WTC11 (cell line): ENCODE results near the gene RASGEF1C. TPM values are rescaled to one million over a fixed set of nuclear protein-coding genes. Genes with fewer than 3 reads are reported as not detected.

Source experiments
- ATAC-seq: fragments of 200-7000 bp; cut with Tn5 transposase; 2 replicates; pipeline ENCODE4 v1.10.0; 2021; ENCODE audit warnings: mild to moderate bottlenecking, moderate library complexity
- CTCF ChIA-PET: fragments of 300-600 bp; sonication (Branson Sonifier 250); formaldehyde crosslinking; loops from one replicate; lab custom pipeline; 2021; ENCODE audit warnings: antibody characterized with exemption; lab: Charles Lee
- POLR2A ChIA-PET: fragments of 350-600 bp; sonication (Branson Sonifier 250); formaldehyde crosslinking; loops from one replicate; lab custom pipeline; 2021; ENCODE audit warnings: antibody characterized with exemption; lab: Charles Lee
- DNase-seq: peaks from one replicate; pipeline ENCODE4 v3.0.0; 2021; ENCODE audit warnings: low spot score
- H3K27ac Mint-ChIP-seq: 2 replicates; pipeline ENCODE4 v1.8.0; 2021; ENCODE audit warnings: mixed read lengths
- H3K27me3 Mint-ChIP-seq: 2 replicates; pipeline ENCODE4 v1.8.0; 2021; ENCODE audit warnings: low read depth, mild to moderate bottlenecking, moderate library complexity, mixed read lengths
- H3K36me3 Mint-ChIP-seq: 2 replicates; pipeline ENCODE4 v1.8.0; 2021; ENCODE audit warnings: mixed read lengths
- H3K4me1 Mint-ChIP-seq: 2 replicates; pipeline ENCODE4 v1.8.0; 2022; ENCODE audit warnings: mixed read lengths
- H3K4me3 Mint-ChIP-seq: 2 replicates; pipeline ENCODE4 v1.8.0; 2021; ENCODE audit warnings: mild to moderate bottlenecking, moderate library complexity, mixed read lengths
- H3K9me3 Mint-ChIP-seq: 2 replicates; pipeline ENCODE4 v1.8.0; 2021; ENCODE audit warnings: mixed read lengths
- EMX1 ChIP-seq: fragments of 250-450 bp; sonication (Bioruptor Pico); IDR thresholded peaks from 2 replicates; pipeline ENCODE4 v1.8.0; 2021; ENCODE audit warnings: mild to moderate bottlenecking
- ETV6 ChIP-seq: sonication (generic); formaldehyde crosslinking; IDR thresholded peaks from 2 replicates; pipeline ENCODE4 v1.8.1; 2022; ENCODE audit warnings: mild to moderate bottlenecking, missing genetic modification reagents
- IRF2 ChIP-seq: sonication (generic); formaldehyde crosslinking; IDR thresholded peaks from 2 replicates; pipeline ENCODE4 v1.8.0; 2022; ENCODE audit warnings: low read depth, missing genetic modification reagents, borderline replicate concordance
- MYBL2 ChIP-seq: sonication (generic); formaldehyde crosslinking; IDR thresholded peaks from 2 replicates; pipeline ENCODE4 v1.8.1; 2023; ENCODE audit warnings: mild to moderate bottlenecking, moderate library complexity, missing genetic modification reagents
- NR1H2 ChIP-seq: sonication (generic); formaldehyde crosslinking; IDR thresholded peaks from 2 replicates; pipeline ENCODE4 v1.9.0; 2021; ENCODE audit warnings: mild to moderate bottlenecking, moderate library complexity, missing genetic modification reagents
- PREB ChIP-seq: sonication (generic); formaldehyde crosslinking; IDR thresholded peaks from 2 replicates; pipeline ENCODE4 v1.8.1; 2022; ENCODE audit warnings: mild to moderate bottlenecking, missing genetic modification reagents, moderate library complexity, borderline replicate concordance
- ZNF219 ChIP-seq: sonication (generic); formaldehyde crosslinking; IDR thresholded peaks from 2 replicates; pipeline ENCODE4 v1.8.0; 2023; ENCODE audit warnings: missing genetic modification reagents, mild to moderate bottlenecking, borderline replicate concordance
- ZNF423 ChIP-seq: fragments of 250-450 bp; sonication (Bioruptor Pico); IDR thresholded peaks from 2 replicates; pipeline ENCODE4 v2.1.2; 2022; ENCODE audit warnings: mild to moderate bottlenecking, moderate library complexity
- ZNF512 ChIP-seq: sonication (generic); formaldehyde crosslinking; IDR thresholded peaks from 2 replicates; pipeline ENCODE4 v1.8.1; 2022; ENCODE audit warnings: missing genetic modification reagents, borderline replicate concordance
- total RNA-seq: library from RNA; stranded (reverse); gene quantifications from 3 replicates; pipeline ENCODE4 v1.2.3, GENCODE V29; 2021
- TF ChIP-seq, protein P1 (sequence below): fragments of 250-450 bp; sonication (Bioruptor Pico); IDR thresholded peaks from 2 replicates; pipeline ENCODE4 v1.8.0; 2021; ENCODE audit warnings: mild to moderate bottlenecking
- TF ChIP-seq, protein P2 (sequence below): sonication (generic); formaldehyde crosslinking; conservative IDR thresholded peaks from 2 replicates; pipeline ENCODE4 v1.8.1; 2023; ENCODE audit warnings: mild to moderate bottlenecking, low read depth, missing genetic modification reagents, moderate library complexity
- TF ChIP-seq, protein P3 (sequence below): sonication (generic); formaldehyde crosslinking; IDR thresholded peaks from 2 replicates; pipeline ENCODE4 v1.8.1; 2023; ENCODE audit warnings: mild to moderate bottlenecking, missing genetic modification reagents, borderline replicate concordance

The RASGEF1C gene
- total RNA-seq, 1 experiment from 2014 or later, result 0.96 TPM

GRCh38 chr5:180052211-180052818 lies 156.7 kb downstream of the RASGEF1C start:
- H3K27ac Mint-ChIP-seq, result 0 out of 2 replicates have a peak overlapping the region, but pooled peaks have one; percentile 10
- ChIA-PET POLR2A (no interaction called here), CTCF (interaction anchor here (1.1 to 1.8 kb wide), 3 partner anchors 28 to 251 kb away, joined by 3 to 10 read pairs (median 4); no protein-coding TSS in a partner anchor)
- TF ChIP-seq, protein P1, sequence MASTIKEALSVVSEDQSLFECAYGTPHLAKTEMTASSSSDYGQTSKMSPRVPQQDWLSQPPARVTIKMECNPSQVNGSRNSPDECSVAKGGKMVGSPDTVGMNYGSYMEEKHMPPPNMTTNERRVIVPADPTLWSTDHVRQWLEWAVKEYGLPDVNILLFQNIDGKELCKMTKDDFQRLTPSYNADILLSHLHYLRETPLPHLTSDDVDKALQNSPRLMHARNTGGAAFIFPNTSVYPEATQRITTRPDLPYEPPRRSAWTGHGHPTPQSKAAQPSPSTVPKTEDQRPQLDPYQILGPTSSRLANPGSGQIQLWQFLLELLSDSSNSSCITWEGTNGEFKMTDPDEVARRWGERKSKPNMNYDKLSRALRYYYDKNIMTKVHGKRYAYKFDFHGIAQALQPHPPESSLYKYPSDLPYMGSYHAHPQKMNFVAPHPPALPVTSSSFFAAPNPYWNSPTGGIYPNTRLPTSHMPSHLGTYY (CRISPR knock-in tag), result no peak
- no peak for TF ChIP-seq PREB (CRISPR knock-in tag)
- TF ChIP-seq EMX1 (CRISPR knock-in tag), result no peak
- TF ChIP-seq IRF2 (CRISPR knock-in tag), result no peak
- TF ChIP-seq, protein P2, sequence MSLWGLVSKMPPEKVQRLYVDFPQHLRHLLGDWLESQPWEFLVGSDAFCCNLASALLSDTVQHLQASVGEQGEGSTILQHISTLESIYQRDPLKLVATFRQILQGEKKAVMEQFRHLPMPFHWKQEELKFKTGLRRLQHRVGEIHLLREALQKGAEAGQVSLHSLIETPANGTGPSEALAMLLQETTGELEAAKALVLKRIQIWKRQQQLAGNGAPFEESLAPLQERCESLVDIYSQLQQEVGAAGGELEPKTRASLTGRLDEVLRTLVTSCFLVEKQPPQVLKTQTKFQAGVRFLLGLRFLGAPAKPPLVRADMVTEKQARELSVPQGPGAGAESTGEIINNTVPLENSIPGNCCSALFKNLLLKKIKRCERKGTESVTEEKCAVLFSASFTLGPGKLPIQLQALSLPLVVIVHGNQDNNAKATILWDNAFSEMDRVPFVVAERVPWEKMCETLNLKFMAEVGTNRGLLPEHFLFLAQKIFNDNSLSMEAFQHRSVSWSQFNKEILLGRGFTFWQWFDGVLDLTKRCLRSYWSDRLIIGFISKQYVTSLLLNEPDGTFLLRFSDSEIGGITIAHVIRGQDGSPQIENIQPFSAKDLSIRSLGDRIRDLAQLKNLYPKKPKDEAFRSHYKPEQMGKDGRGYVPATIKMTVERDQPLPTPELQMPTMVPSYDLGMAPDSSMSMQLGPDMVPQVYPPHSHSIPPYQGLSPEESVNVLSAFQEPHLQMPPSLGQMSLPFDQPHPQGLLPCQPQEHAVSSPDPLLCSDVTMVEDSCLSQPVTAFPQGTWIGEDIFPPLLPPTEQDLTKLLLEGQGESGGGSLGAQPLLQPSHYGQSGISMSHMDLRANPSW (CRISPR knock-in tag), result no peak
- TF ChIP-seq NR1H2 (CRISPR knock-in tag), result no peak
- no peak for TF ChIP-seq ZNF423 (CRISPR knock-in tag)
- TF ChIP-seq ZNF219 (CRISPR knock-in tag), result no peak
- no peak for TF ChIP-seq ZNF512 (CRISPR knock-in tag)
- TF ChIP-seq, protein P3, sequence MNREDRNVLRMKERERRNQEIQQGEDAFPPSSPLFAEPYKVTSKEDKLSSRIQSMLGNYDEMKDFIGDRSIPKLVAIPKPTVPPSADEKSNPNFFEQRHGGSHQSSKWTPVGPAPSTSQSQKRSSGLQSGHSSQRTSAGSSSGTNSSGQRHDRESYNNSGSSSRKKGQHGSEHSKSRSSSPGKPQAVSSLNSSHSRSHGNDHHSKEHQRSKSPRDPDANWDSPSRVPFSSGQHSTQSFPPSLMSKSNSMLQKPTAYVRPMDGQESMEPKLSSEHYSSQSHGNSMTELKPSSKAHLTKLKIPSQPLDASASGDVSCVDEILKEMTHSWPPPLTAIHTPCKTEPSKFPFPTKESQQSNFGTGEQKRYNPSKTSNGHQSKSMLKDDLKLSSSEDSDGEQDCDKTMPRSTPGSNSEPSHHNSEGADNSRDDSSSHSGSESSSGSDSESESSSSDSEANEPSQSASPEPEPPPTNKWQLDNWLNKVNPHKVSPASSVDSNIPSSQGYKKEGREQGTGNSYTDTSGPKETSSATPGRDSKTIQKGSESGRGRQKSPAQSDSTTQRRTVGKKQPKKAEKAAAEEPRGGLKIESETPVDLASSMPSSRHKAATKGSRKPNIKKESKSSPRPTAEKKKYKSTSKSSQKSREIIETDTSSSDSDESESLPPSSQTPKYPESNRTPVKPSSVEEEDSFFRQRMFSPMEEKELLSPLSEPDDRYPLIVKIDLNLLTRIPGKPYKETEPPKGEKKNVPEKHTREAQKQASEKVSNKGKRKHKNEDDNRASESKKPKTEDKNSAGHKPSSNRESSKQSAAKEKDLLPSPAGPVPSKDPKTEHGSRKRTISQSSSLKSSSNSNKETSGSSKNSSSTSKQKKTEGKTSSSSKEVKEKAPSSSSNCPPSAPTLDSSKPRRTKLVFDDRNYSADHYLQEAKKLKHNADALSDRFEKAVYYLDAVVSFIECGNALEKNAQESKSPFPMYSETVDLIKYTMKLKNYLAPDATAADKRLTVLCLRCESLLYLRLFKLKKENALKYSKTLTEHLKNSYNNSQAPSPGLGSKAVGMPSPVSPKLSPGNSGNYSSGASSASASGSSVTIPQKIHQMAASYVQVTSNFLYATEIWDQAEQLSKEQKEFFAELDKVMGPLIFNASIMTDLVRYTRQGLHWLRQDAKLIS (CRISPR knock-in tag), result no peak
- no peak for TF ChIP-seq ETV6 (CRISPR knock-in tag)
- no peak for TF ChIP-seq MYBL2 (CRISPR knock-in tag)
- ATAC-seq (no peak), DNase-seq (no peak)
- H3K9me3 Mint-ChIP-seq, result peaks cover 6% of the 10 kb centered on the region
- peaks cover 65% of the 10 kb centered on the region for H3K4me1 Mint-ChIP-seq
- peaks cover 11% of the 10 kb centered on the region for H3K36me3 Mint-ChIP-seq
- H3K27me3 Mint-ChIP-seq, result no peaks in the 10 kb centered on the region
- H3K4me3 Mint-ChIP-seq, result no peak overlapping the region

Other genes with a start within 250 kb of the RASGEF1C start
- 56.2 to 61.0 TPM (median 58.5 TPM) in 3 replicates for gene RNF130, start 137.5 kb downstream of the RASGEF1C start, total RNA-seq
- gene MAPK9, start 82.9 kb upstream of the RASGEF1C start, total RNA-seq, result 42.4 to 42.9 TPM (median 42.9 TPM) in 3 replicates
- 124 to 138 TPM (median 136 TPM) in 3 replicates for gene GFPT2, start 144.1 kb upstream of the RASGEF1C start, total RNA-seq